Neuronal stem cell (in vitro differentiated cells): ENCODE results near the gene PFKP.

Experiments used
- DNase-seq: peaks from one replicate; pipeline ENCODE4 v3.0.0-alpha.2; 2013; ENCODE audit warnings: low spot score
- H2AFZ ChIP-seq: one replicate; pipeline ENCODE4 v1.6.1; 2013; ENCODE audit warnings: mild to moderate bottlenecking, low read length, inconsistent platforms
- H2AK5ac ChIP-seq: 2 replicates; pipeline ENCODE4 v1.6.1; 2013; ENCODE audit warnings: low read depth, mild to moderate bottlenecking, inconsistent platforms, low read length, moderate library complexity, mixed read lengths
- H2BK120ac ChIP-seq: 2 replicates; pipeline ENCODE4 v1.6.1; 2013; ENCODE audit warnings: low read depth, mild to moderate bottlenecking, inconsistent platforms, low read length, moderate library complexity, mixed read lengths
- H2BK12ac ChIP-seq: one replicate; pipeline ENCODE4 v1.6.1; 2013; ENCODE audit warnings: low read length, inconsistent platforms
- H2BK15ac ChIP-seq: 2 replicates; pipeline ENCODE4 v1.6.1; 2013; ENCODE audit warnings: mild to moderate bottlenecking, low read length, inconsistent platforms, mixed read lengths
- H2BK5ac ChIP-seq: one replicate; pipeline ENCODE4 v1.6.1; 2013; ENCODE audit warnings: inconsistent platforms, mild to moderate bottlenecking, low read length, moderate library complexity
- H3K14ac ChIP-seq: one replicate; pipeline ENCODE4 v1.6.1; 2013; ENCODE audit warnings: low read length, inconsistent platforms
- H3K18ac ChIP-seq: 2 replicates; pipeline ENCODE4 v1.6.1; 2013; ENCODE audit warnings: low read length, inconsistent platforms
- H3K23ac ChIP-seq: 2 replicates; pipeline ENCODE4 v1.6.1; 2013; ENCODE audit warnings: low read depth, mild to moderate bottlenecking, mixed read lengths, low read length, inconsistent platforms; ENCODE audit not compliant: poor library complexity
- H3K27ac ChIP-seq: replicated peaks from 3 replicates; pipeline ENCODE4 v1.5.1; 2013; ENCODE audit warnings: low read length, inconsistent platforms
- H3K27me3 ChIP-seq, 3 experiments: 2 replicates each; pipeline ENCODE4 v1.6.1; 2013; ENCODE audit warnings: low read length in 3 of 3, mild to moderate bottlenecking in 2 of 3, inconsistent platforms in 1 of 3, low read depth in 1 of 3, mixed read lengths in 1 of 3, moderate library complexity in 1 of 3; ENCODE audit not compliant: control insufficient read depth in 3 of 3, insufficient read depth in 3 of 3
- H3K36me3 ChIP-seq, 2 donors: replicated peaks in 1 of 2; 2 replicates each; pipeline ENCODE4 v1.6.1; 2013; ENCODE audit warnings: low read length in 2 of 2; ENCODE audit not compliant: control insufficient read depth in 2 of 2, insufficient read depth in 2 of 2
- H3K4ac ChIP-seq: 2 replicates; pipeline ENCODE4 v1.6.1; 2013; ENCODE audit warnings: inconsistent platforms, mild to moderate bottlenecking, low read length, moderate library complexity
- H3K4me1 ChIP-seq, 2 donors: 1 replicate in 1 of 2; 2 replicates in 1 of 2; pipeline ENCODE4 v1.6.1; 2013; ENCODE audit warnings: low read length in 2 of 2, low read depth in 1 of 2; ENCODE audit not compliant: control insufficient read depth in 2 of 2, insufficient read depth in 1 of 2
- H3K4me2 ChIP-seq: one replicate; pipeline ENCODE4 v1.6.1; 2013; ENCODE audit warnings: mild to moderate bottlenecking, low read length, inconsistent platforms; ENCODE audit not compliant: insufficient read depth, poor library complexity, severe bottlenecking
- H3K4me3 ChIP-seq, 2 donors: 2 replicates each; pipeline ENCODE4 v1.5.1; 2013; ENCODE audit warnings: low read length in 2 of 2, mild to moderate bottlenecking in 2 of 2, inconsistent platforms in 1 of 2, moderate library complexity in 1 of 2
- H3K79me1 ChIP-seq: one replicate; pipeline ENCODE4 v1.6.1; 2013; ENCODE audit warnings: low read depth, mild to moderate bottlenecking, inconsistent platforms, low read length, moderate library complexity
- H3K9ac ChIP-seq: one replicate; pipeline ENCODE4 v1.6.1; 2013; ENCODE audit warnings: mild to moderate bottlenecking, low read depth, low read length, inconsistent platforms; ENCODE audit not compliant: poor library complexity
- H3K9me3 ChIP-seq, 2 donors: replicated peaks in 1 of 2; 2 replicates each; pipeline versions ENCODE3 to v1.6.1; 2013; ENCODE audit warnings: low read length in 2 of 2, mild to moderate bottlenecking in 2 of 2, inconsistent platforms in 1 of 2, low read depth in 1 of 2, mixed read lengths in 1 of 2, moderate library complexity in 1 of 2; ENCODE audit not compliant: control insufficient read depth in 2 of 2, insufficient read depth in 1 of 2
- H4K8ac ChIP-seq: one replicate; pipeline ENCODE4 v1.6.1; 2013; ENCODE audit warnings: low read depth, mild to moderate bottlenecking, inconsistent platforms, low read length, moderate library complexity
- H4K91ac ChIP-seq: one replicate; pipeline ENCODE4 v1.6.1; 2013; ENCODE audit warnings: low read length, low read depth, mild to moderate bottlenecking, inconsistent platforms; ENCODE audit not compliant: poor library complexity
- WGBS, 2 donors: extraction: QIAGEN DNeasy Blood & Tissue Kit; methylation state at CpG; one replicate each; pipeline ENCODE4 v1.1.7; 2013; ENCODE audit warnings: missing lambda C conversion rate in 2 of 2, mixed read lengths in 1 of 2; ENCODE audit not compliant: insufficient read length in 2 of 2, insufficient replicate concordance in 1 of 2; ENCODE audit errors: extremely low coverage in 2 of 2; 5-methylcytosine and 5-hydroxymethylcytosine counted together

Gene PFKP

DNA sequence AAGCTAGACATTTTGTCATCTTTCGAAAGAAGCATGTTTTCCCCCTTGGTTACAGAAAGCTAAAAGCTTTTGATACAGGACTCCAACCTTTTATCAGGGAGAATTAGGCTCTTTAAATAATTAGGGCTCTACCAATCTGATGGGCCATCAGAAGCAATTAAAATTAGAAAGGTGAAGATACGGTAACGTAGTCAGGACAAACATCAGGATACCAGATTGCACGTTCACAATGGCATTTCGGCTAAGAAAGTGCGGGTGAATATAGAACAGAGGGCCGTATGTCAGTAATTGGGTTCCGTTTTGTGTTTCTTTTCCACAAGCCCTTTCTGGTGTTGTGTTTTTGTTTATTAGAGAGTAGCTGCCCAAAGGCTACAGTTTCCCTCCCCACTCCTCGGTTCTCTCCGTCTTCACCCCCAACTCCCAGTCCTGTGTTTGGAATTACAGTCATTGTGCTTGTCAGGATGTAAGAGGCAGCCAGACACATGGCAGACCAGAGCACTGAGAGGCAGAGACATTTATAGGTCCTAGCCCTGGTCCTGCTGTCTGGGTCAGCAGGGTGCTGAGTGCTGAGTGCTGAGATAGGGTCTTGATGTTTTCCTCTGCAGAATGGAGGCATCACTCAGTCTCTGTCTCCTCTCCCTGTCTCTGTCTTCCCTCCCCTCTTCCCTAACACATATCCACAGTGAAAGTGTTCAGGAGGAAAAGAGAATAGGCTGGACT is 5.5 kb downstream of the PFKP start:
- no peak overlapping the region for H2BK5ac ChIP-seq
- no CpG with 5 or more reads among the region's 10 CpGs for WGBS, 2 donors
- H3K27ac ChIP-seq: no peak overlapping the region
- H4K91ac ChIP-seq: no peak overlapping the region
- no peaks in the 10 kb centered on the region for H3K9me3 ChIP-seq
- H2AK5ac ChIP-seq: no peak overlapping the region
- no peaks in the 10 kb centered on the region for H3K36me3 ChIP-seq
- H2BK15ac ChIP-seq: no peak overlapping the region
- DNase-seq: no peak
- H2BK120ac ChIP-seq: no peak overlapping the region
- no peak overlapping the region for H3K4ac ChIP-seq
- no peak overlapping the region for H4K8ac ChIP-seq
- no peak overlapping the region for H3K14ac ChIP-seq
- no peak overlapping the region for H2AFZ ChIP-seq
- H3K4me3 ChIP-seq: no peak overlapping the region
- H3K9ac ChIP-seq: peak overlapping the region; percentile 24
- no peak overlapping the region for H3K18ac ChIP-seq
- H3K23ac ChIP-seq: no peak overlapping the region
- H2BK12ac ChIP-seq: no peak overlapping the region
- no peak overlapping the region for H3K4me2 ChIP-seq
- peaks cover 0 to 5% (median 2%) of the 10 kb centered on the region in 3 experiments for H3K27me3 ChIP-seq
- peaks cover 0 to 7% of the 10 kb centered on the region in 2 donors for H3K4me1 ChIP-seq
- H3K79me1 ChIP-seq: no peaks in the 10 kb centered on the region

DNA sequence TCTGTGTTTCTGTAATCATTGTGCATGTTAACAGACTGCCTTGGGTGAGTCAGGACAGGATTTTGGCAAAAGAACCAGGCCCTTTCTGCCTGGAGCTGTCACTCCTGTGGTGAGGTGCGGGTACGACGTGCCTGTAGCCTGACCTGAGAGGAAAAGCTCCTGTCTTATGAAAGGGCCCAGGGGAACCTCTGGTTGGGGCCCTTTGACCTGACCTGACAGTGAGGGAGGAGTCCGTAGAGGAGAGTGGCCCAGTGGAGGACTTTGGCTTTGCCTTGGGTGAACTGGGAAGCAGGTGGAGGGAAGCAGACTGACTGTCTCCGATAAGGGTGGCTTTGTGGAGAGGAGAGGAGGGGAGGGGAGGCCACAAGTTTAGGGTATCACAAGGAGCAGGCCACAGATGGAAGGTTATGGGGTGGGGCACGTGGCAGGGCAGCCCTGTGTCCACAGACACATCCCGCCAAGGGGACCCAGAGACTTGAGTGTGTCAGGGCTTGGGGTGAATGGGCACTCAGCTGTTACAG is 6.9 kb downstream of the PFKP start:
- no peak overlapping the region for H3K23ac ChIP-seq
- no peak overlapping the region for H3K4ac ChIP-seq
- H3K18ac ChIP-seq: no peak overlapping the region
- H3K27me3 ChIP-seq: peaks cover 0 to 3% (median 0%) of the 10 kb centered on the region in 3 experiments
- no peak overlapping the region for H2BK5ac ChIP-seq
- H2BK120ac ChIP-seq: no peak overlapping the region
- no CpG with 5 or more reads among the region's 7 CpGs for WGBS, 2 donors
- H3K4me3 ChIP-seq: no peak overlapping the region
- no peaks in the 10 kb centered on the region for H3K79me1 ChIP-seq
- no peak overlapping the region for H3K9ac ChIP-seq
- H4K8ac ChIP-seq: no peak overlapping the region
- H3K4me2 ChIP-seq: no peak overlapping the region
- no peak overlapping the region for H4K91ac ChIP-seq
- H3K9me3 ChIP-seq: no peaks in the 10 kb centered on the region
- no peak overlapping the region for H3K27ac ChIP-seq
- H3K4me1 ChIP-seq: peaks cover 0 to 14% of the 10 kb centered on the region in 2 donors
- no peaks in the 10 kb centered on the region for H3K36me3 ChIP-seq
- no peak overlapping the region for H2BK15ac ChIP-seq
- no peak overlapping the region for H2AFZ ChIP-seq
- no peak overlapping the region for H2AK5ac ChIP-seq
- no peak for DNase-seq
- no peak overlapping the region for H3K14ac ChIP-seq
- H2BK12ac ChIP-seq: no peak overlapping the region

DNA sequence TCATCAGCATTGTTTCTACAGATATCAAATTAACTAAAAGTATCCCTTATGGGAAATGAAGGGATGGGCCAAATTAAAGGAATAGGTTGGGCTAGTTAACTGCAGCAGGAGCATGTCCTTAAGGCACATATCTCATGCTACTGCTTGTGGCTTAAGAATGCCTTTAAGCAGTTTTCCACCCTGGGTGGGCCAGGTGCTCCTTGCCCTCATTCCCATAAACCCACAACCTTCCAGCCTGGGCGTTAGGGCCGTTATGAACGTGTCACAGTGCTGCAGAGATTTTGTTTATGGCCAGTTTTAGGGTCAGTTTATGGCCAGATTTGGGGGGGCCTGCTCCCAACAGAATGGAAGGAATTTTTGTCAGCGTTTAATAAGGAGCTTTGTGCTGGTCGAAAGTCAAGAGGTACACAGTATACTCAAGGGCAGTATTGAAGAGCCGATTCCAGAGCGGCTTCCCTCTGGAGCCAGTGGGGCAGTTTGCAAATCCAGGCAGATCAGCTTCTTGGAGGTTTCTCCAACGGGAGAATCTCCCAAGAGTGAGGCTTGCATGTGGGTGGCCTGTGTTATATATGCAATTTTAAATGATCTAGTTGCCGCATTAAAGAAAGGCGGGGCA is 7.7 kb downstream of the PFKP start:
- WGBS, 2 donors: no CpG with 5 or more reads among the region's 10 CpGs
- no peaks in the 10 kb centered on the region for H3K9me3 ChIP-seq
- no peak overlapping the region for H2AFZ ChIP-seq

DNA sequence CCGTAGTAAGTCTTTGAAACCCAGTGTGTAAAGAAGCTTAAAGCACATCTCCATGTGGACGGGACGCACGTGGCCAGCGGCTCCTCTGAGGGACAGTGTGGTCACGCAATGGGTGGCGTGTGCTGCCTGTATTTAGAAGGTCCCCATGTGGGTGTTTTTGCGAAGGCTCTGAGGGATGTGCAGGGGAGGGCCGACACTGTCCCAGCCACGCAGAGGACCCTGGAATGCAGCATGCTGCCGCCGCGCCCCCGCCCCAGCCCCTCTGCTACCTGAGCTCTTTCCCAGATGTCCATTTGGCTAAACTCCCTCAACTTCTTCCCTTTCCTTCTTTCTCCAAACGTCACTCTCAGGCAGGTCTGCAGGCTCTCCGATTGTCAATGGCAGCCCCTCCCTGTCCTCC is 8.8 kb downstream of the PFKP start:
- no peak overlapping the region for H4K8ac ChIP-seq
- H3K23ac ChIP-seq: no peak overlapping the region
- no peak overlapping the region for H3K4me3 ChIP-seq
- H2AFZ ChIP-seq: no peak overlapping the region
- H2BK120ac ChIP-seq: no peak overlapping the region
- DNase-seq: no peak
- H3K4me2 ChIP-seq: no peak overlapping the region
- H3K18ac ChIP-seq: peak overlapping the region; percentile 46
- H3K9ac ChIP-seq: no peak overlapping the region
- no peaks in the 10 kb centered on the region for H3K9me3 ChIP-seq
- no peak overlapping the region for H2BK12ac ChIP-seq
- H2BK5ac ChIP-seq: no peak overlapping the region
- H3K4me1 ChIP-seq: peaks cover 0 to 11% of the 10 kb centered on the region in 2 donors
- no peak overlapping the region for H3K27ac ChIP-seq
- WGBS, 2 donors: no CpG with 5 or more reads among the region's 16 CpGs
- peaks cover 0 to 1% of the 10 kb centered on the region in 2 donors for H3K36me3 ChIP-seq
- no peaks in the 10 kb centered on the region for H3K27me3 ChIP-seq
- peak overlapping the region; percentile 17 for H3K14ac ChIP-seq
- H2BK15ac ChIP-seq: peak overlapping the region; percentile 13
- H3K79me1 ChIP-seq: no peaks in the 10 kb centered on the region
- peak overlapping the region; percentile 38 for H2AK5ac ChIP-seq
- no peak overlapping the region for H3K4ac ChIP-seq
- H4K91ac ChIP-seq: no peak overlapping the region

More for the DNA sequence above, 7.7 kb downstream of the PFKP start:
- no peak overlapping the region for H2BK120ac ChIP-seq
- H2BK5ac ChIP-seq: no peak overlapping the region
- no peak overlapping the region for H3K4me3 ChIP-seq
- H2AK5ac ChIP-seq: no peak overlapping the region
- no peak overlapping the region for H3K4me2 ChIP-seq
- H3K36me3 ChIP-seq: peaks cover 0 to 1% of the 10 kb centered on the region in 2 donors
- H4K8ac ChIP-seq: no peak overlapping the region
- H2BK15ac ChIP-seq: no peak overlapping the region
- H3K23ac ChIP-seq: no peak overlapping the region
- H3K14ac ChIP-seq: no peak overlapping the region
- H4K91ac ChIP-seq: no peak overlapping the region
- H3K27me3 ChIP-seq: peaks cover 0 to under 1% (median 0%) of the 10 kb centered on the region in 3 experiments
- H3K9ac ChIP-seq: no peak overlapping the region
- no peak overlapping the region for H3K4ac ChIP-seq
- peaks cover 0 to 11% of the 10 kb centered on the region in 2 donors for H3K4me1 ChIP-seq
- DNase-seq: no peak
- H3K79me1 ChIP-seq: no peaks in the 10 kb centered on the region
- no peak overlapping the region for H3K27ac ChIP-seq
- H2BK12ac ChIP-seq: no peak overlapping the region
- no peak overlapping the region for H3K18ac ChIP-seq
